Mammary epithelial cell (primary cell): ENCODE results near the gene ZIC1.

Experiments
- EZH2 ChIP-seq: IDR thresholded peaks from 2 replicates; pipeline ENCODE4 v1.6.1; 2012; ENCODE audit warnings: low read length, inconsistent platforms, borderline replicate concordance
- TF ChIP-seq, protein P1 (sequence below), 2 donors: IDR thresholded peaks in 1 of 2; conservative IDR thresholded peaks in 1 of 2; 2 replicates each; pipeline ENCODE4 v1.5.1; 2011 to 2012; ENCODE audit warnings: inconsistent platforms in 2 of 2, low read length in 2 of 2, mild to moderate bottlenecking in 2 of 2, control low read depth in 1 of 2, low read depth in 1 of 2; ENCODE audit not compliant: insufficient read depth in 1 of 2; ENCODE audit errors: extremely low read depth in 1 of 2

- TF ChIP-seq, protein P1, sequence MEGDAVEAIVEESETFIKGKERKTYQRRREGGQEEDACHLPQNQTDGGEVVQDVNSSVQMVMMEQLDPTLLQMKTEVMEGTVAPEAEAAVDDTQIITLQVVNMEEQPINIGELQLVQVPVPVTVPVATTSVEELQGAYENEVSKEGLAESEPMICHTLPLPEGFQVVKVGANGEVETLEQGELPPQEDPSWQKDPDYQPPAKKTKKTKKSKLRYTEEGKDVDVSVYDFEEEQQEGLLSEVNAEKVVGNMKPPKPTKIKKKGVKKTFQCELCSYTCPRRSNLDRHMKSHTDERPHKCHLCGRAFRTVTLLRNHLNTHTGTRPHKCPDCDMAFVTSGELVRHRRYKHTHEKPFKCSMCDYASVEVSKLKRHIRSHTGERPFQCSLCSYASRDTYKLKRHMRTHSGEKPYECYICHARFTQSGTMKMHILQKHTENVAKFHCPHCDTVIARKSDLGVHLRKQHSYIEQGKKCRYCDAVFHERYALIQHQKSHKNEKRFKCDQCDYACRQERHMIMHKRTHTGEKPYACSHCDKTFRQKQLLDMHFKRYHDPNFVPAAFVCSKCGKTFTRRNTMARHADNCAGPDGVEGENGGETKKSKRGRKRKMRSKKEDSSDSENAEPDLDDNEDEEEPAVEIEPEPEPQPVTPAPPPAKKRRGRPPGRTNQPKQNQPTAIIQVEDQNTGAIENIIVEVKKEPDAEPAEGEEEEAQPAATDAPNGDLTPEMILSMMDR (conservative IDR thresholded peaks at IDR 0.05 in 1 of 2, IDR thresholded peaks at IDR 0.05 in 1 of 2; ENCODE audit: extremely low read depth in 1 of 2, insufficient read depth in 1 of 2, low read depth in 1 of 2, low read length in 2 of 2): no peak
- TF ChIP-seq EZH2: no peak
Observed at GRCh38 chr3:147428754-147429153, 19.6 kb downstream of the ZIC1 start.
